Measurements from ENCODE around the gene MCMBP. TPM values are rescaled to one million over a fixed set of nuclear protein-coding genes. Genes with fewer than 3 reads are reported as not detected.

Gene MCMBP
- polyA plus RNA-seq, 1 of the 3 experiments (the other 2 are of a cell fraction) = 33.1 TPM

DNA sequence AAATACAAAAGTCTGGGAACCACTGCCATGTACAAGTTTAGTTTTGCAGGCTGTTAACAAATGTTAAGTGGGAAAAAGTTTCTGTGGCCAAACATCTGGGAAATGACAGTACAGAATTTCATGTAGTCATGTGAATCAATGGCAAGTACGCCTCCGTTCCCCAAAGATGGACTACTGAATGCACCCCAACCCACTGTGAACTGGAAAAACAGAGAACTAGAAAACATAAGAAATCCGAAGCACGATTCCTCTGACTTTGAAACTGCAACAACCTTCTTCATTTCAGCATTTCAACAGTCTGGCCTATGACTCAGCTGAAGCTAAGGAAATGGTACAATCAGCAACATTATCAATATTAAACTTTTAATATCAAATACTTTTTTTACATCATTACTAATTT is 41.8 kb downstream of the MCMBP start:
- Histone ChIP-seq H3K9ac (no peak overlapping the region), H3K4me1 (ENCODE audit: control insufficient read depth in 1 of 2, insufficient read depth in 2 of 2, low read depth in 1 of 2, low read length in 1 of 2) (no peaks in the 10 kb centered on the region), H3K27ac (ENCODE audit: low read depth in 2 of 2, low read length in 1 of 2) (no peak overlapping the region), H3K27me3 (ENCODE audit: insufficient read depth) (no peaks in the 10 kb centered on the region), H3K9me3 (no peaks in the 10 kb centered on the region), H3F3A (replicated peaks; ENCODE audit: insufficient read depth) (peaks cover 18% of the 10 kb centered on the region), H3K4me2 (no peak overlapping the region), H3K79me2 (ENCODE audit: insufficient read depth) (peaks cover 6% of the 10 kb centered on the region; the same call in 1 of the 2 replicates), H3K4me3 (ENCODE audit: low read depth in 2 of 2, low read length in 1 of 2) (no peak overlapping the region), H3K9me2 (no peaks in the 10 kb centered on the region), H3K36me3 (replicated peaks in 1 of 2; ENCODE audit: control insufficient read depth in 1 of 2, insufficient read depth in 2 of 2, low read length in 1 of 2) (peaks cover 90 to 95% of the 10 kb centered on the region in 2 experiments), H2AFZ (ENCODE audit: low read depth) (no peak overlapping the region), H4K20me1 (ENCODE audit: insufficient read depth) (no peaks in the 10 kb centered on the region)
- ChIA-PET CTCF (interaction anchor here (3.1 to 3.9 kb wide), 2 partner anchors 28 to 80 kb away, joined by 11 to 15 read pairs; no protein-coding TSS in a partner anchor), POLR2A (interaction anchor here (0.6 kb wide), 1 partner anchor 23 kb away, joined by 6 read pairs; no protein-coding TSS in a partner anchor)
- TF ChIP-seq GATA2 (CRISPR knock-in tag; IDR thresholded peaks at IDR 0.05) (no peak), FOXM1 (IDR thresholded peaks at IDR 0.05; ENCODE audit: low read depth) (no peak), RFX5 (IDR thresholded peaks at IDR 0.05; ENCODE audit: low read length) (no peak)
- TF ChIP-seq, protein P1, sequence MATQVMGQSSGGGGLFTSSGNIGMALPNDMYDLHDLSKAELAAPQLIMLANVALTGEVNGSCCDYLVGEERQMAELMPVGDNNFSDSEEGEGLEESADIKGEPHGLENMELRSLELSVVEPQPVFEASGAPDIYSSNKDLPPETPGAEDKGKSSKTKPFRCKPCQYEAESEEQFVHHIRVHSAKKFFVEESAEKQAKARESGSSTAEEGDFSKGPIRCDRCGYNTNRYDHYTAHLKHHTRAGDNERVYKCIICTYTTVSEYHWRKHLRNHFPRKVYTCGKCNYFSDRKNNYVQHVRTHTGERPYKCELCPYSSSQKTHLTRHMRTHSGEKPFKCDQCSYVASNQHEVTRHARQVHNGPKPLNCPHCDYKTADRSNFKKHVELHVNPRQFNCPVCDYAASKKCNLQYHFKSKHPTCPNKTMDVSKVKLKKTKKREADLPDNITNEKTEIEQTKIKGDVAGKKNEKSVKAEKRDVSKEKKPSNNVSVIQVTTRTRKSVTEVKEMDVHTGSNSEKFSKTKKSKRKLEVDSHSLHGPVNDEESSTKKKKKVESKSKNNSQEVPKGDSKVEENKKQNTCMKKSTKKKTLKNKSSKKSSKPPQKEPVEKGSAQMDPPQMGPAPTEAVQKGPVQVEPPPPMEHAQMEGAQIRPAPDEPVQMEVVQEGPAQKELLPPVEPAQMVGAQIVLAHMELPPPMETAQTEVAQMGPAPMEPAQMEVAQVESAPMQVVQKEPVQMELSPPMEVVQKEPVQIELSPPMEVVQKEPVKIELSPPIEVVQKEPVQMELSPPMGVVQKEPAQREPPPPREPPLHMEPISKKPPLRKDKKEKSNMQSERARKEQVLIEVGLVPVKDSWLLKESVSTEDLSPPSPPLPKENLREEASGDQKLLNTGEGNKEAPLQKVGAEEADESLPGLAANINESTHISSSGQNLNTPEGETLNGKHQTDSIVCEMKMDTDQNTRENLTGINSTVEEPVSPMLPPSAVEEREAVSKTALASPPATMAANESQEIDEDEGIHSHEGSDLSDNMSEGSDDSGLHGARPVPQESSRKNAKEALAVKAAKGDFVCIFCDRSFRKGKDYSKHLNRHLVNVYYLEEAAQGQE (IDR thresholded peaks at IDR 0.05; ENCODE audit: low read depth, low read length) = no peak
- TF ChIP-seq, protein P2, sequence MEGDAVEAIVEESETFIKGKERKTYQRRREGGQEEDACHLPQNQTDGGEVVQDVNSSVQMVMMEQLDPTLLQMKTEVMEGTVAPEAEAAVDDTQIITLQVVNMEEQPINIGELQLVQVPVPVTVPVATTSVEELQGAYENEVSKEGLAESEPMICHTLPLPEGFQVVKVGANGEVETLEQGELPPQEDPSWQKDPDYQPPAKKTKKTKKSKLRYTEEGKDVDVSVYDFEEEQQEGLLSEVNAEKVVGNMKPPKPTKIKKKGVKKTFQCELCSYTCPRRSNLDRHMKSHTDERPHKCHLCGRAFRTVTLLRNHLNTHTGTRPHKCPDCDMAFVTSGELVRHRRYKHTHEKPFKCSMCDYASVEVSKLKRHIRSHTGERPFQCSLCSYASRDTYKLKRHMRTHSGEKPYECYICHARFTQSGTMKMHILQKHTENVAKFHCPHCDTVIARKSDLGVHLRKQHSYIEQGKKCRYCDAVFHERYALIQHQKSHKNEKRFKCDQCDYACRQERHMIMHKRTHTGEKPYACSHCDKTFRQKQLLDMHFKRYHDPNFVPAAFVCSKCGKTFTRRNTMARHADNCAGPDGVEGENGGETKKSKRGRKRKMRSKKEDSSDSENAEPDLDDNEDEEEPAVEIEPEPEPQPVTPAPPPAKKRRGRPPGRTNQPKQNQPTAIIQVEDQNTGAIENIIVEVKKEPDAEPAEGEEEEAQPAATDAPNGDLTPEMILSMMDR (IDR thresholded peaks at IDR 0.05) = no peak
- TF ChIP-seq, protein P3, sequence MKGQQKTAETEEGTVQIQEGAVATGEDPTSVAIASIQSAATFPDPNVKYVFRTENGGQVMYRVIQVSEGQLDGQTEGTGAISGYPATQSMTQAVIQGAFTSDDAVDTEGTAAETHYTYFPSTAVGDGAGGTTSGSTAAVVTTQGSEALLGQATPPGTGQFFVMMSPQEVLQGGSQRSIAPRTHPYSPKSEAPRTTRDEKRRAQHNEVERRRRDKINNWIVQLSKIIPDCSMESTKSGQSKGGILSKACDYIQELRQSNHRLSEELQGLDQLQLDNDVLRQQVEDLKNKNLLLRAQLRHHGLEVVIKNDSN (IDR thresholded peaks at IDR 0.05; ENCODE audit: borderline replicate concordance, low read depth) = no peak
- TF ChIP-seq, protein P4, sequence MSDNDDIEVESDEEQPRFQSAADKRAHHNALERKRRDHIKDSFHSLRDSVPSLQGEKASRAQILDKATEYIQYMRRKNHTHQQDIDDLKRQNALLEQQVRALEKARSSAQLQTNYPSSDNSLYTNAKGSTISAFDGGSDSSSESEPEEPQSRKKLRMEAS (IDR thresholded peaks at IDR 0.05; ENCODE audit: low read depth) = no peak
- DNase-seq = no peak
- WGBS (ENCODE audit: low lambda C conversion rate) = 100% methylated on average over 4 of the region's 4 CpGs

DNA sequence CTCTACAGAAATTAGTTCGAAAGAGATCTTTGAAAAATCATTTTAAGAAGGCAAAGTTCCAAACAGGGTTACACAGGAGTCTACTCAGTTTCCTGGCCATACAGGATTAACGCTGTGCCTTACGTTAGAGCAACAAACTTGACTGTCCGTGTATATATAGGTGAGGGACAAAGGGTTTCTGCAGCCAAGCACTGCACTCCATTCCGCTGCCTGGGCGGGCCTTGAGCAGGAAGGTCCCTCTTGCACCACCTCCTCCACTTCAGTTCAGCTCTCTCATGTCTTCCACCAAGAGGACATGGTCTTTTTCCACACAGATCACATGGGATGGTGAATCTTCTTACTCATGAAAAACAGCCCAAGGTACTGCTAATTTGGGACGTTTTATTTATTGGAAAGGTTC is 43.2 kb downstream of the MCMBP start:
- H3K27me3 ChIP-seq (ENCODE audit: insufficient read depth) = no peaks in the 10 kb centered on the region
- ChIA-PET POLR2A (no interaction called here), CTCF (interaction anchor here (3.1 to 3.9 kb wide), 2 partner anchors 30 to 79 kb away, joined by 11 to 15 read pairs; no protein-coding TSS in a partner anchor)
- H3K4me2 ChIP-seq = no peak overlapping the region
- WGBS (ENCODE audit: low lambda C conversion rate) = 95% methylated on average over 7 of the region's 7 CpGs
- no peaks in the 10 kb centered on the region for H3K9me3 ChIP-seq
- no peak overlapping the region for H2AFZ ChIP-seq (ENCODE audit: low read depth)
- no peaks in the 10 kb centered on the region for H3K9me2 ChIP-seq
- H3F3A ChIP-seq (replicated peaks; ENCODE audit: insufficient read depth) = peaks cover 15% of the 10 kb centered on the region
- no peak for DNase-seq
- H3K4me3 ChIP-seq (ENCODE audit: low read depth in 2 of 2, low read length in 1 of 2) = no peak overlapping the region
- H3K79me2 ChIP-seq (ENCODE audit: insufficient read depth) = peaks cover 6% of the 10 kb centered on the region; the same call in 1 of the 2 replicates
- H3K4me1 ChIP-seq (ENCODE audit: control insufficient read depth in 1 of 2, insufficient read depth in 2 of 2, low read depth in 1 of 2, low read length in 1 of 2) = no peaks in the 10 kb centered on the region
- no peak overlapping the region for H3K9ac ChIP-seq
- no peak overlapping the region for H3K27ac ChIP-seq (ENCODE audit: low read depth in 2 of 2, low read length in 1 of 2)
- H3K36me3 ChIP-seq (replicated peaks in 1 of 2; ENCODE audit: control insufficient read depth in 1 of 2, insufficient read depth in 2 of 2, low read length in 1 of 2) = peaks cover 87 to 96% of the 10 kb centered on the region in 2 experiments
- H4K20me1 ChIP-seq (ENCODE audit: insufficient read depth) = no peaks in the 10 kb centered on the region
- TF ChIP-seq SIN3A (IDR thresholded peaks at IDR 0.05; ENCODE audit: borderline replicate concordance, low read depth, low read length) = no peak
- no peak for TF ChIP-seq GABPA (IDR thresholded peaks at IDR 0.05; ENCODE audit: low read depth)
- TF ChIP-seq POLR2AphosphoS5 (IDR thresholded peaks at IDR 0.05; ENCODE audit: low read depth, low read length) = no peak
- no peak for TF ChIP-seq MEF2A (IDR thresholded peaks at IDR 0.05; ENCODE audit: borderline replicate concordance, low read depth)
- TF ChIP-seq RAD21 (IDR thresholded peaks at IDR 0.05; ENCODE audit: low read length) = no peak
- TF ChIP-seq, protein P5, sequence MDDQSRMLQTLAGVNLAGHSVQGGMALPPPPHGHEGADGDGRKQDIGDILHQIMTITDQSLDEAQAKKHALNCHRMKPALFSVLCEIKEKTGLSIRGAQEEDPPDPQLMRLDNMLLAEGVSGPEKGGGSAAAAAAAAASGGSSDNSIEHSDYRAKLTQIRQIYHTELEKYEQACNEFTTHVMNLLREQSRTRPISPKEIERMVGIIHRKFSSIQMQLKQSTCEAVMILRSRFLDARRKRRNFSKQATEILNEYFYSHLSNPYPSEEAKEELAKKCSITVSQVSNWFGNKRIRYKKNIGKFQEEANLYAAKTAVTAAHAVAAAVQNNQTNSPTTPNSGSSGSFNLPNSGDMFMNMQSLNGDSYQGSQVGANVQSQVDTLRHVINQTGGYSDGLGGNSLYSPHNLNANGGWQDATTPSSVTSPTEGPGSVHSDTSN (IDR thresholded peaks at IDR 0.05) = no peak
- TF ChIP-seq, protein P6, sequence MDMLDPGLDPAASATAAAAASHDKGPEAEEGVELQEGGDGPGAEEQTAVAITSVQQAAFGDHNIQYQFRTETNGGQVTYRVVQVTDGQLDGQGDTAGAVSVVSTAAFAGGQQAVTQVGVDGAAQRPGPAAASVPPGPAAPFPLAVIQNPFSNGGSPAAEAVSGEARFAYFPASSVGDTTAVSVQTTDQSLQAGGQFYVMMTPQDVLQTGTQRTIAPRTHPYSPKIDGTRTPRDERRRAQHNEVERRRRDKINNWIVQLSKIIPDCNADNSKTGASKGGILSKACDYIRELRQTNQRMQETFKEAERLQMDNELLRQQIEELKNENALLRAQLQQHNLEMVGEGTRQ (IDR thresholded peaks at IDR 0.05; ENCODE audit: borderline replicate concordance, low read depth, low read length) = no peak
- TF ChIP-seq, protein P7, sequence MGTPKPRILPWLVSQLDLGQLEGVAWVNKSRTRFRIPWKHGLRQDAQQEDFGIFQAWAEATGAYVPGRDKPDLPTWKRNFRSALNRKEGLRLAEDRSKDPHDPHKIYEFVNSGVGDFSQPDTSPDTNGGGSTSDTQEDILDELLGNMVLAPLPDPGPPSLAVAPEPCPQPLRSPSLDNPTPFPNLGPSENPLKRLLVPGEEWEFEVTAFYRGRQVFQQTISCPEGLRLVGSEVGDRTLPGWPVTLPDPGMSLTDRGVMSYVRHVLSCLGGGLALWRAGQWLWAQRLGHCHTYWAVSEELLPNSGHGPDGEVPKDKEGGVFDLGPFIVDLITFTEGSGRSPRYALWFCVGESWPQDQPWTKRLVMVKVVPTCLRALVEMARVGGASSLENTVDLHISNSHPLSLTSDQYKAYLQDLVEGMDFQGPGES (IDR thresholded peaks at IDR 0.05; ENCODE audit: low read depth, low read length) = no peak
- TF ChIP-seq ELF1 (IDR thresholded peaks at IDR 0.05) = no peak
- no peak for TF ChIP-seq FOSL2 (IDR thresholded peaks at IDR 0.05; ENCODE audit: borderline replicate concordance, low read depth)

All from SK-N-SH (cell line).